IMR-90 (cell line): ENCODE measurements around the gene CASP3. TPM values are rescaled to one million over a fixed set of nuclear protein-coding genes. Genes with fewer than 3 reads are reported as not detected.
"Not testable (repeated sequence)": the region's sequence is repeated elsewhere in the genome, so short reads cannot be mapped to it uniquely, and the experiment has no call there.

ENCODE experiments used
- ATAC-seq: fragments of 200-7000 bp; cut with Tn5 transposase; 2 replicates; pipeline ENCODE4 v1.9.1; 2020; ENCODE audit warnings: low read depth, mild to moderate bottlenecking, moderate library complexity
- BruUV-seq: library from RNA; stranded (reverse); fragments of 400-500 nt; replicated peaks from 2 replicates; lab custom pipeline; 2021; lab: Mats Ljungman, UMichigan
- CTCF ChIA-PET: fragments of 300-600 bp; formaldehyde crosslinking; extraction: SDS; loops from one replicate; lab custom pipeline; 2021; ENCODE audit warnings: antibody characterized with exemption; lab: Yijun Ruan, JAX
- POLR2A ChIA-PET: fragments of 300-600 bp; sonication (Branson Sonifier 250); formaldehyde crosslinking; loops from one replicate; lab custom pipeline; 2022; ENCODE audit warnings: antibody characterized with exemption; ENCODE audit not compliant: unreplicated experiment; lab: Charles Lee
- DNase-seq: peaks from one replicate; pipeline ENCODE4 v3.0.0; 2013
- H2AFZ ChIP-seq: replicated peaks from 2 replicates; pipeline ENCODE3; 2013; ENCODE audit warnings: low read length, mild to moderate bottlenecking; ENCODE audit not compliant: poor library complexity
- H2AK5ac ChIP-seq: 2 replicates; pipeline ENCODE4 v1.6.1; 2013; ENCODE audit warnings: low read depth, low read length, inconsistent platforms
- H2AK9ac ChIP-seq: replicated peaks from 2 replicates; pipeline ENCODE3; 2013; ENCODE audit warnings: mild to moderate bottlenecking, low read depth, low read length, moderate library complexity; ENCODE audit not compliant: poor library complexity
- H2BK120ac ChIP-seq: 2 replicates; pipeline ENCODE4 v1.6.1; 2013; ENCODE audit warnings: low read depth, low read length, inconsistent platforms
- H2BK15ac ChIP-seq: 3 replicates; pipeline ENCODE4 v1.6.1; 2013; ENCODE audit warnings: low read depth, low read length, inconsistent platforms
- H2BK20ac ChIP-seq: 2 replicates; pipeline ENCODE4 v1.6.1; 2013; ENCODE audit warnings: low read depth, mild to moderate bottlenecking, inconsistent platforms, low read length, moderate library complexity
- H2BK5ac ChIP-seq: 2 replicates; pipeline ENCODE4 v1.6.1; 2013; ENCODE audit warnings: mild to moderate bottlenecking, low read depth, low read length, inconsistent platforms; ENCODE audit not compliant: poor library complexity, severe bottlenecking
- H3K14ac ChIP-seq: replicated peaks from 2 replicates; pipeline ENCODE4 v1.6.1; 2013; ENCODE audit warnings: low read depth, low read length, inconsistent platforms
- H3K18ac ChIP-seq: 2 replicates; pipeline ENCODE4 v1.6.1; 2013; ENCODE audit warnings: low read depth, low read length, control low read depth
- H3K23ac ChIP-seq: 2 replicates; pipeline ENCODE4 v1.6.1; 2013; ENCODE audit warnings: low read depth, low read length, inconsistent platforms
- H3K27ac ChIP-seq: 2 replicates; pipeline ENCODE4 v1.5.1; 2013; ENCODE audit warnings: mild to moderate bottlenecking, control low read depth, low read length; ENCODE audit not compliant: insufficient read depth
- H3K27me3 ChIP-seq: 2 replicates; pipeline ENCODE4 v1.6.1; 2013; ENCODE audit warnings: low read length; ENCODE audit not compliant: control insufficient read depth, insufficient read depth
- H3K36me3 ChIP-seq: 2 replicates; pipeline ENCODE4 v1.6.1; 2013; ENCODE audit warnings: low read length, mixed read lengths; ENCODE audit not compliant: control insufficient read depth, insufficient read depth
- H3K4ac ChIP-seq: 2 replicates; pipeline ENCODE4 v1.6.1; 2013; ENCODE audit warnings: low read depth, low read length, inconsistent platforms
- H3K4me1 ChIP-seq: 2 replicates; pipeline ENCODE4 v1.6.1; 2013; ENCODE audit warnings: low read length, mixed read lengths; ENCODE audit not compliant: control insufficient read depth, insufficient read depth
- H3K4me2 ChIP-seq: 2 replicates; pipeline ENCODE4 v1.6.1; 2013; ENCODE audit warnings: low read depth, mild to moderate bottlenecking, control low read depth, low read length, moderate library complexity
- H3K4me3 ChIP-seq: 2 replicates; pipeline ENCODE4 v1.5.1; 2013; ENCODE audit warnings: low read depth, mild to moderate bottlenecking, control low read depth, low read length, moderate library complexity; ENCODE audit not compliant: insufficient read depth
- H3K56ac ChIP-seq: 2 replicates; pipeline ENCODE4 v1.6.1; 2013; ENCODE audit warnings: low read length, inconsistent platforms; ENCODE audit not compliant: insufficient read depth; ENCODE audit errors: extremely low read depth
- H3K79me1 ChIP-seq, 2 experiments: 2 replicates each; pipeline ENCODE4 v1.6.1; 2013; ENCODE audit warnings: low read length in 2 of 2, inconsistent platforms in 1 of 2, low read depth in 1 of 2
- H3K9ac ChIP-seq: 2 replicates; pipeline ENCODE4 v1.6.1; 2013; ENCODE audit warnings: low read depth, low read length, control low read depth
- H3K9me1 ChIP-seq: 2 replicates; pipeline ENCODE4 v1.6.1; 2013; ENCODE audit warnings: low read length, inconsistent platforms; ENCODE audit not compliant: insufficient read depth
- H3K9me3 ChIP-seq: 2 replicates; pipeline ENCODE4 v1.6.1; 2013; ENCODE audit warnings: low read length; ENCODE audit not compliant: control insufficient read depth, insufficient read depth
- H4K20me1 ChIP-seq: 2 replicates; pipeline ENCODE4 v1.6.1; 2013; ENCODE audit warnings: low read length, inconsistent platforms; ENCODE audit not compliant: insufficient read depth
- H4K5ac ChIP-seq: 2 replicates; pipeline ENCODE4 v1.6.1; 2013; ENCODE audit warnings: mild to moderate bottlenecking, low read depth, low read length, control low read depth
- H4K8ac ChIP-seq, 2 experiments: 2 replicates each; pipeline ENCODE4 v1.6.1; 2013; ENCODE audit warnings: low read depth in 2 of 2, low read length in 2 of 2, control low read depth in 1 of 2, inconsistent platforms in 1 of 2
- H4K91ac ChIP-seq: 2 replicates; pipeline ENCODE4 v1.6.1; 2013; ENCODE audit warnings: low read depth, low read length, inconsistent platforms; ENCODE audit not compliant: insufficient read depth
- WGBS, 2 experiments: methylation state at CpG; one replicate each; pipeline versions ENCODE4 v1.1.5 to v1.1.7; 2013; ENCODE audit warnings: missing lambda C conversion rate in 2 of 2; ENCODE audit not compliant: insufficient read length in 1 of 2; ENCODE audit errors: extremely low coverage in 2 of 2; 5-methylcytosine and 5-hydroxymethylcytosine counted together
- dilution Hi-C: fragments of 300-500 bp; cut with HindIII; formaldehyde crosslinking; loops from one replicate; pipeline ENCODE4 v1.14.3; 2018; ENCODE audit warnings: low sequenced_read_pairs; ENCODE audit not compliant: unreplicated experiment
- in situ Hi-C: fragments of 300-500 bp; cut with MboI; formaldehyde crosslinking; loops from 3 replicates; pipeline ENCODE4 v1.14.3; 2019; ENCODE audit warnings: low sequenced_read_pairs, inconsistent platforms, mixed read lengths
- intact Hi-C: fragments of 100-400 bp; cut with micrococcal nuclease; formaldehyde crosslinking; loops from 2 replicates; pipeline ENCODE4 v1.10.0; 2022
- polyA plus RNA-seq, 3 experiments: library from polyadenylated mRNA; depleted of rRNA; stranded (reverse); fragments of >200 nt; gene quantifications; 2 replicates each; pipeline ENCODE4 v1.2.3, GENCODE V29; 2012; ENCODE audit warnings: low replicate concordance in 1 of 3
- total RNA-seq: library from RNA; depleted of rRNA; stranded (reverse); fragments of >200 nt; gene quantifications from 2 replicates; pipeline ENCODE4 v1.2.3, GENCODE V29; 2012

Gene CASP3
- total and polyA plus RNA-seq, 2 of the 4 experiments (the other 2 are of a cell fraction) = 26.7 to 27.4 TPM

DNA sequence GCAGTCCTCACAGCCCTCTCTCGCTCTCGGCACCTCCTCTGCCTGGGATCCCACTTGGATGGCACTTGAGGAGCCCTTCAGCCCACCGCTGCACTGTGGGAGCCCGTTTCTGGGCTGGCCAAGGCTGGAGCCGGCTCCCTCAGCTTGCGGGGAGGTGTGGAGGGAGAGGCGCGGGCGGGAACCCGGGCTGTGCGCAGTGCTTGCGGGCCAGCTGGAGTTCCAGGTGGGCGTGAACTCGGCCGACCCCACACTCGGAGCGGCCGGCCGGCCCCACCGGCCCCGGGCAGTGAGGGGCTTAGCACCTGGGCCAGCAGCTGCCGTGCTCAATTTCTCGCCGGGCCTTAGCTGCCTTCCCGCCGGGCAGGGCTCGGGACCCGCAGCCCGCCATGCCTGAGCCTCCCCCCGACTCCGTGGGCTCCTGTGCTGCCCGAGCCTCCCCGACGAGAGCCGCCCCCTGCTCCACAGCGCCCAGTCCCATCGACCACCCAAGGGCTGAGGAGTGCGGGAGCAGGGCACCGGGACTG, 57.4 kb downstream of the CASP3 start:
- H3K23ac ChIP-seq, H3K4me2 ChIP-seq, H3K4ac ChIP-seq, H3K4me3 ChIP-seq, CTCF ChIA-PET, in situ Hi-C loops, H3K27me3 ChIP-seq, DNase-seq, H3K79me1 ChIP-seq, H4K5ac ChIP-seq, H4K8ac ChIP-seq, H2BK5ac ChIP-seq, POLR2A ChIA-PET, H3K4me1 ChIP-seq, BruUV-seq, H2AFZ ChIP-seq, H3K27ac ChIP-seq, H2AK5ac ChIP-seq, H2BK120ac ChIP-seq, H3K9me3 ChIP-seq, H2BK15ac ChIP-seq, H4K91ac ChIP-seq, H3K36me3 ChIP-seq, H3K14ac ChIP-seq, H3K56ac ChIP-seq, H2AK9ac ChIP-seq, ATAC-seq, intact Hi-C loops, H3K18ac ChIP-seq, H4K20me1 ChIP-seq, H3K9me1 ChIP-seq, H2BK20ac ChIP-seq, H3K9ac ChIP-seq, dilution Hi-C loops: not testable (repeated sequence)
- WGBS, 2 experiments = 94% methylated on average over 18 of the region's 39 CpGs; no CpG with 5 or more reads in 1 of the 2 experiments
